ENCODE measurements around the gene SPR.

Gene SPR

DNA sequence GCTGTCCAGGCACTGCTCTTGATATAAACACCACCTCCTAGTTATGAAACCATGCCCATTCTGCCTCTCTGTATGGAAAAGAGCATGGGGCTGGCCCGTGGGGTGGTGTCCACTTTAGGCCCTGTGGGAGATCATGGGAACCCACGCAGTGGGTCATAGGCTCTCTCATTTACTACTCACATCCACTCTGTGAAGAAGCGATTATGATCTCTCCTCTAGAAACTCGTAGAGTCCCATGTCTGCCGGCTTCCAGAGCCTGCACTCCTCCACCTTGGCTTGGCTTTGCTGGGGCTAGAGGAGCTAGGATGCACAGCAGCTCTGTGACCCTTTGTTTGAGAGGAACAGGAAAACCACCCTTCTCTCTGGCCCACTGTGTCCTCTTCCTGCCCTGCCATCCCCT lies 46.0 kb downstream of the SPR start:
- DNase-seq, result no peak

DNA sequence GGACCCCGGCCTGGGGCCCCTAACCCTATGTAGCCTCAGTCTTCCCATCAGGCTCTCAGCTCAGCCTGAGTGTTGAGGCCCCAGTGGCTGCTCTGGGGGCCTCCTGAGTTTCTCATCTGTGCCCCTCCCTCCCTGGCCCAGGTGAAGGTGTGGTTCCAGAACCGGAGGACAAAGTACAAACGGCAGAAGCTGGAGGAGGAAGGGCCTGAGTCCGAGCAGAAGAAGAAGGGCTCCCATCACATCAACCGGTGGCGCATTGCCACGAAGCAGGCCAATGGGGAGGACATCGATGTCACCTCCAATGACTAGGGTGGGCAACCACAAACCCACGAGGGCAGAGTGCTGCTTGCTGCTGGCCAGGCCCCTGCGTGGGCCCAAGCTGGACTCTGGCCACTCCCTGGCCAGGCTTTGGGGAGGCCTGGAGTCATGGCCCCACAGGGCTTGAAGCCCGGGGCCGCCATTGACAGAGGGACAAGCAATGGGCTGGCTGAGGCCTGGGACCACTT lies 46.5 kb downstream of the SPR start:
- DNase-seq, result no peak

DNA sequence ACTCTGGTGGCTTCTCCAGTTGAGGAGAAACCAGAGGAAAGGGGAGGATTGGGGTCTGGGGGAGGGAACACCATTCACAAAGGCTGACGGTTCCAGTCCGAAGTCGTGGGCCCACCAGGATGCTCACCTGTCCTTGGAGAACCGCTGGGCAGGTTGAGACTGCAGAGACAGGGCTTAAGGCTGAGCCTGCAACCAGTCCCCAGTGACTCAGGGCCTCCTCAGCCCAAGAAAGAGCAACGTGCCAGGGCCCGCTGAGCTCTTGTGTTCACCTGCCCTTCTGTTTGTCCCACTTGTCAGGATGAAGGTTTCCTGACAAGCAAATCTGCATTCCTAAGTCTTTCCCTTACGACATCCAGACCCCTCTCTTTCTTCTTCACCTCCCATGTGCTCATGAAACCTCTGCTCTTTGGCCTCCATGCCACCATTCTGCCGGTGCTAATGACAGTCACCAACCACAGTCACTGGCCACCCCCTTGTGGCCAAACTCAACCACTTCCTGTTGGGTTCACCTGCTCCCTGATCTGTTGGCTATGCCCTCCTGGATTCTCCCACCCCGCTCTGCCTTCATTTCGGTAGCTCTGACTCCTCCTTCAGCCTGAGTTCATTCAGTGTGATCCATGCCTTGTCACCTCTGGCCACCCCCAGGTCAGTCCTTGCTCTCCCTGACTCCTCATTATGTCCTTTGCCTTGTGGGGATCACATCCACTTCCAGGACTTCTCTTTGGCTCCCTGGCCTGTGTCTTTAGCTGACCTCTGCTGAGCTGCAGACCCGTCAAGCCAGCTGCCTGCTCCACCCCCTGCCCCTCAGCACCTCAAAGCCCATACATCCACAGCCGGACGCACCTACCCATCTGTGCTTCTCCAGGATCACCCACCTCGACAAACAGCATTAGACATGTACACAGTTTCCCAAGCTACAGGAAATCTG lies 47.7 kb downstream of the SPR start:
- no peak for DNase-seq

DNA sequence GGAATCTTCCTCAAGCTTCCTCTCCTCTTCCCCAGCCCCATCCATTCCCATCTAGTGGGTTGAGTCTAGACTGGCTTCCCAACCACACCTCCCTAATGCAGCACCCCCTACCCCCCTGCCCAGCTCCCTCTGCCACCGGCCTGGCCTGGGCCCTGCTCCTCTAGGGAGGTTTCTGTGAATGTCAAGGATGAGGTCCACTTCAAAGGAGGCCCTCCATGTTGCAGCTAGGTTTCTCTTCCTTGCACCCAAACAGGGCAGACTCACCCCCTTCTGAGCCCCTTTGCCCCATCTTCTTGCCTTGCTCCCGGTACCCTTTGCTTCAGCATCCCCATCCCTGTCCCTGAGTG lies 48.4 kb downstream of the SPR start:
- no peak for DNase-seq

DNA sequence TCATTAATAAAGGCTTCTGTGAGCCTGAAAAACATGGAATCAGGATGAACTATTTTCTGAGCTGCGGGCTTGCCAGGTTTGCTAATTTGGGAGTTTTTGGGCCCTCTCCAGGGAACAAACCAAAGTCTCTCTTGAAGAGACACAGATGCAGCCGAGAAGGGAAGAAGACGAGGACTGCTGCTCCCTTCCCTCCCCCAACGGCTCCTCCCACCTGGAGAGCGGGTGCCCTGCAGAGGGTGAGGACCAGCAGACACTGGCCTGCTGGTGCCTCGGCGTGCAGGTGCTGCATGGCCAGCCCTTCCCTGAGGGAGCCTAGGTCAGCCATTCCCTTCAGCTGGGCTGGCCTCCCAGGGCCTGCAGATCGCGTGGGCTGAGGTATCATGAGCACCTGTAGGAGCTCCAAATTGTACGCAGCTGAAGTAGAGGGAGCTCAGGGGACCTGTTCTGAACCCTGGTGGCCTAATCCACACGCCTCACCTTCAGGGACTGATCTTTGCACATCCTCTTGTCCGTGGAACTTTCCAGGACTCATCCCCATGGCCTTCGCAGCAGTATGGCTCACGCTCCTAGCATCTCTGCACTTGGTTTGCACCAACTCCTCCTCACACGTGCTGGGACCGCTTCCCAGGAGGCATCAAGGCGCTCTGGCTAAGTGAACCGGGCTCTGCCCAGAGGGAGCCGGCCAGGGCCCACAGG lies 49.6 kb downstream of the SPR start:
- no peak for DNase-seq

DNA sequence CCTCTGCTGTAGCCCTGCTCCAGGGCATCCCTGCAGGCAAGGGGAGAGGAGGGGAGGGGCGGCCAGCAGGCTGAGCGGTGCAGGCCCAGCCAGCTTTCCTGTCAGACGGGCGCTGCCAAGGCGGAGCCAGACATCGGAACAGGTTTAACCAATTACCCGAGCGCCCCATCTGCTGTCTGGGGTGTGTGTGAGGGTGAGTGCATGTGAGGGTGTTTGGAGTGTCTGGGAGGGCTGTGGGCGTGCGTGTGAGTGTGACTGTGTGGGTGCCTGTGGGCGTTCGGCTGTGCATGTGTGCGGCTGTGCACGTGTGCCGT lies 50.1 kb downstream of the SPR start:
- DNase-seq, result no peak

DNA sequence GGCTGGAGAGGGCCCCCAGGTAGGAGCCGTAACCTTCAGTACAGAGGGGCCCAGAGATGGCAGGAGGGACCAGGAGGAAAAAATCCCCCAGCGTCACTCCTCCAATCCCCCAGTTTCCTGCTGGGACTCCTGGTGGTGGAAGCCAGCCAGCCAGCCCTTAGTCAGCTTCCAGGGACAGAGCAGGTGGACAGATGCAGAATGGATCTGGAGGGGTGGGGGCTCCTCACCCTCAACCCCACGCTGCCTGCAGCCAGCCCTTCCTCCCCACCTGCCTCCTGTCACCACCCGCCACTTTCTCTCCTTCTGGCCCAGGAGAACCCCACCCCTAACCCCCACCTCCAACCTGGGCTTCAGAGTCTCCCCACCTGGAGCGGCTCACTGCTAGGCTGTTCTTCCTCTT lies 51.2 kb downstream of the SPR start:
- no peak for DNase-seq

DNA sequence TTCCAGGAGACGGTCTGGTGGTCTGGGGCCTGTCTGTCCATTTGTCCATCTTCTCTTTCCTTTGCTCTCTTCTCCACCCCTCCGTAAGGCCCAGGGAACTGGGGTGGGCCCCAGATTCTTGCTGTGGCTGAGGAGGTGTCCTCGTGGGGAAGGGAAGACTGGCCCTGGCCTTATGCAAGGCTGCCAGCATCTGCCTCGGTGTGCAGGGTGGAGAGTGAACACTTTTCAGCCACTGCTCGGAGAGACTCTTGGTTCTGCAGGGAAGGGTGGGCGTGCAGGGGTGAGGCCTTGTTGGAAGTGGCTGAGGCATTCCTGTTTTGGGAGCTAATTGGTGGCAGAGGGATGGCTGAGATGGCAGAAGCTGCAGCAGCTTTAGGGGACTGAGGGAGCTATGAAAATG lies 53.2 kb downstream of the SPR start:
- no peak for DNase-seq

DNA sequence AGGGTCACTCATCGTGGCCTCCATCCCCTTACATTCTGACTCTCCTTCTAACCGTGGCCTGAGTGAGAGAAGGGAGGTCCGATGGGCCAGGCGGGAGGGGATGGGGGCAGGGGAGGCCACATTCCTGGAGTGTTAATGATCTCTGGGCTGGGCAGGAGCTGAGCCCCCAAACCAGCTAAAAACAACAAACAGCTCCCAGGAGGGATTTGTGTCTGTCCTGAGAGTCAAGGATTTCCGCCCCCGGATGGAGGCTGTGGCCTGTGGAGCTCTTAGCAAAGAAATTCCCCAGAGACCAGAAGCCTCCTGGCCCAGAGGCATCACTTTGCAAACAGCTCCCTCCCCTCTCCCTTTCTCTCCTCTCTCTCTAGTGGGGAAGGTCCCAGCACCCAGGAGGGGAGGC lies 53.6 kb downstream of the SPR start:
- DNase-seq, result no peak
